Left lung (tissue), 14 donors: ENCODE results near the gene YAP1. TPM values are rescaled to one million over a fixed set of nuclear protein-coding genes. Genes with fewer than 3 reads are reported as not detected.

Experiments
- ATAC-seq: fragments of 200-7000 bp; cut with Tn5 transposase; one replicate; pipeline ENCODE4 v1.9.1; 2020; ENCODE audit warnings: moderate library complexity
- DNase-seq, 4 donors: peaks; one replicate each; pipeline ENCODE4 v3.0.0-alpha.2; 2013 to 2020
- H3K27ac ChIP-seq, 2 donors: fragments of 200-600 bp; sonication (generic) in 1 of 2; one replicate each; pipeline versions ENCODE4 v1.5.0 to v1.8.0; 2020 to 2021
- H3K27me3 ChIP-seq, 2 donors: fragments of 200-600 bp; sonication (generic) in 1 of 2; one replicate each; pipeline versions ENCODE4 v1.5.0 to v1.8.0; 2020 to 2021
- H3K36me3 ChIP-seq, 2 donors: fragments of 200-600 bp; sonication (generic) in 1 of 2; one replicate each; pipeline versions ENCODE4 v1.5.0 to v1.8.0; 2020 to 2021
- H3K4me1 ChIP-seq, 2 donors: fragments of 200-600 bp; one replicate each; pipeline ENCODE4 v1.8.0; 2021
- H3K4me3 ChIP-seq, 2 donors: fragments of 200-600 bp; sonication (generic) in 1 of 2; one replicate each; pipeline versions ENCODE4 v1.5.0 to v1.8.0; 2020 to 2021; ENCODE audit warnings: mild to moderate bottlenecking in 1 of 2
- H3K9me3 ChIP-seq, 2 donors: fragments of 200-600 bp; sonication (generic) in 1 of 2; one replicate each; pipeline versions ENCODE4 v1.5.0 to v1.8.0; 2020 to 2021
- intact Hi-C, 2 donors: fragments of 100-400 bp; cut with DNase I; formaldehyde crosslinking; loops; one replicate each; pipeline versions ENCODE4 v1.11.2 to v1.14.2; 2022
- long read RNA-seq, 12 donors: library from polyadenylated mRNA in 2 of 12; unstranded in 2 of 12; transcript quantifications; one replicate each; pipeline ENCODE4 v2.0.0 and lab custom pipeline, GENCODE V29; 2019 to 2026
- polyA plus RNA-seq, 6 donors: library from polyadenylated mRNA; unstranded; fragments of 120-200 nt; gene quantifications; one replicate each; pipeline ENCODE4 v1.2.1, GENCODE V29; 2013; ENCODE audit not compliant: insufficient read length in 6 of 6
- total RNA-seq, 2 donors: library from RNA; stranded (reverse); fragmentation: NEBNext Ultra II Directional; extraction: Animal tissue kit (Norgen Biotek cat#: 25700); gene quantifications; one replicate each; pipeline ENCODE4 v1.2.1, GENCODE V29; 2021
- TF ChIP-seq, protein P1 (sequence below), 2 donors: fragments of 200-600 bp; sonication (generic) in 1 of 2; IDR thresholded peaks; one replicate each; pipeline versions ENCODE4 v1.5.0 to v1.8.0; 2021; ENCODE audit warnings: antibody characterized with exemption in 2 of 2
- donor health status: DM: no; HTN: yes; CAD: no.
- donor health status: DM: no; HTN: no; CAD: no.

The YAP1 gene
- total RNA-seq (100 to 1,000 TPM; 105 to 165 TPM), polyA plus RNA-seq (100 to 1,000 TPM; 324 to 384 (median 336) TPM)
- long read RNA-seq, donor 1, full-length matches to known transcripts, result 37 of 148 reads
- long read RNA-seq, donor 1, partial matches to known transcripts, result 111 of 148 reads
- long read RNA-seq, donor 1, other reads (novel, unspliced or antisense), result 0 of 148 reads
- long read RNA-seq, donor 2, full-length matches to known transcripts, result 34 of 209 reads
- long read RNA-seq, donor 2, partial matches to known transcripts, result 170 of 209 reads
- long read RNA-seq, donor 2, other reads (novel, unspliced or antisense), result 5 of 209 reads
- long read RNA-seq, donor 3, full-length matches to known transcripts, result 25 of 44 reads
- long read RNA-seq, donor 3, partial matches to known transcripts, result 19 of 44 reads
- long read RNA-seq, donor 3, other reads (novel, unspliced or antisense), result 0 of 44 reads
- long read RNA-seq, donor 4, partial matches to known transcripts, result 1 of 5 reads
- long read RNA-seq, donor 4, other reads (novel, unspliced or antisense), result 4 of 5 reads
- long read RNA-seq, donor 5, full-length matches to known transcripts, result 28 of 110 reads
- long read RNA-seq, donor 5, partial matches to known transcripts, result 82 of 110 reads
- long read RNA-seq, donor 5, other reads (novel, unspliced or antisense), result 0 of 110 reads
- long read RNA-seq, donor 6, full-length matches to known transcripts, result 17 of 45 reads
- long read RNA-seq, donor 6, partial matches to known transcripts, result 28 of 45 reads
- long read RNA-seq, donor 6, other reads (novel, unspliced or antisense), result 0 of 45 reads
- long read RNA-seq, donor 7, full-length matches to known transcripts, result 15 of 15 reads
- long read RNA-seq, donor 7, partial matches to known transcripts, result 0 of 15 reads
- long read RNA-seq, donor 7, other reads (novel, unspliced or antisense), result 0 of 15 reads
- long read RNA-seq, donor 8, full-length matches to known transcripts, result 29 of 50 reads
- long read RNA-seq, donor 8, partial matches to known transcripts, result 21 of 50 reads
- long read RNA-seq, donor 8, other reads (novel, unspliced or antisense), result 0 of 50 reads
- long read RNA-seq, donor 9, result 0 reads
- long read RNA-seq, donor 10, partial matches to known transcripts, result 0 of 4 reads
- long read RNA-seq, donor 10, other reads (novel, unspliced or antisense), result 3 of 4 reads
- long read RNA-seq, donor 11, full-length matches to known transcripts, result 11 of 11 reads
- long read RNA-seq, donor 11, partial matches to known transcripts, result 0 of 11 reads
- long read RNA-seq, donor 11, other reads (novel, unspliced or antisense), result 0 of 11 reads
- long read RNA-seq, donor 12, full-length matches to known transcripts, result 24 of 56 reads
- long read RNA-seq, donor 12, partial matches to known transcripts, result 25 of 56 reads
- long read RNA-seq, donor 12, other reads (novel, unspliced or antisense), result 7 of 56 reads

DNA sequence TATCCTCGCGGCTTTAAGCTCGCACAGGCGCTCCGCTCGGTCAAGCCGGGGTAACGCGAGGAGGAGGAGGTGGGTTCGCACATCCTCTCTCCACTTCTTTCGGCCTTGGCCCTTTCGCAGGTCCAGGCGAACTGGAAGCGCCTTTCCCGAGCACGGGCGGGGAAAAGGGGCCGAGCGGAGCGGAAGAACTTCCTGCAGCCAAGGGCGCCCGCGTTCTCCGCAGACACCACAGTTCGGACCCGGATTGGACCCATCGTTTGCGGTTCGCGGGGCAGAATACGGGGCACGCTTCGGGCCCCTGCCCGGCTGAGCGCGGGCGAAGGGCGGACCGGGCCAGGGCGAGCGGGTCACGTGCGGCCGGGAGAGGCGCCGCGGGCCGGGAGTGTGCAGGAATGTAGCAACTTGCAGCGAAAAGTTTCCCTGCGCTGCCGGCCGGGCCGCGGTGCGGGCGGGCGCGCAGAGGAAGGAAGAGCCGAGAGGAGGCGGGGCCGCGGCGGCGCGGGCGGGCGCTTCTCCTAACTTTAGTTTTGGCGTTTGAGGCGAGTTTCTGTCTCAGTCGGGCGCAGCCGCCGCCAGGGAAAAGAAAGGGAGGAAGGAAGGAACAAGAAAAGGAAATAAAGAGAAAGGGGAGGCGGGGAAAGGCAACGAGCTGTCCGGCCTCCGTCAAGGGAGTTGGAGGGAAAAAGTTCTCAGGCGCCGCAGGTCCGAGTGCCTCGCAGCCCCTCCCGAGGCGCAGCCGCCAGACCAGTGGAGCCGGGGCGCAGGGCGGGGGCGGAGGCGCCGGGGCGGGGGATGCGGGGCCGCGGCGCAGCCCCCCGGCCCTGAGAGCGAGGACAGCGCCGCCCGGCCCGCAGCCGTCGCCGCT lies at the start of gene YAP1:
TSS of gene YAP1 (plus strand) at position 552 of the 865 bp plus-strand sequence. CDS start 402 bp downstream, outside the sequence.
- intact Hi-C loops, result no loop called here
- H3K4me3 ChIP-seq, result peak within 1 kb of the TSS; percentile 59 to 63

DNA sequence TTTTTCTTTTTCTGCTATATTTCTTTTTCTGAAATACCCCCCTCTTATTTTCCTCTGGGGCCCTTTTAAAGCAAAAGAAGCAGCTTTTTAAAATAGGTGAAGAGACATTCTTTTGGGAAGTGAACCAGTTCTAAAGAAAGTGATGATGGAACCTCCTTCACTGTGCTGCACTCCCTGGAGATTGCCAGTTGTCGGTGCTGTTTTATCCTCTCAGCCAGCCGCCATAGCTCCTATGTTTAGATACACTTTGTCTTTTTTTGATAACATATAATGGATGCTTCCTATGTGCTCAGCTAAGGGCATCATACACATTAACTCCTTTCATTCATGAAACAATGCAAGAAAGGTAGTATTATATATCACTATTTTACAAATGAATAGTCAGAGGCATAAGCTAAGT lies 49.0 kb upstream of the YAP1 start:
- DNase-seq (peak in 1 of 4 donors; percentile 16), ATAC-seq (peak; percentile 63)
- Histone ChIP-seq H3K27ac (no peak overlapping the region), H3K36me3 (no peaks in the 10 kb centered on the region), H3K4me1 (no peaks in the 10 kb centered on the region), H3K4me3 (no peak overlapping the region), H3K27me3 (no peaks in the 10 kb centered on the region), H3K9me3 (no peaks in the 10 kb centered on the region)
- TF ChIP-seq, protein P1, sequence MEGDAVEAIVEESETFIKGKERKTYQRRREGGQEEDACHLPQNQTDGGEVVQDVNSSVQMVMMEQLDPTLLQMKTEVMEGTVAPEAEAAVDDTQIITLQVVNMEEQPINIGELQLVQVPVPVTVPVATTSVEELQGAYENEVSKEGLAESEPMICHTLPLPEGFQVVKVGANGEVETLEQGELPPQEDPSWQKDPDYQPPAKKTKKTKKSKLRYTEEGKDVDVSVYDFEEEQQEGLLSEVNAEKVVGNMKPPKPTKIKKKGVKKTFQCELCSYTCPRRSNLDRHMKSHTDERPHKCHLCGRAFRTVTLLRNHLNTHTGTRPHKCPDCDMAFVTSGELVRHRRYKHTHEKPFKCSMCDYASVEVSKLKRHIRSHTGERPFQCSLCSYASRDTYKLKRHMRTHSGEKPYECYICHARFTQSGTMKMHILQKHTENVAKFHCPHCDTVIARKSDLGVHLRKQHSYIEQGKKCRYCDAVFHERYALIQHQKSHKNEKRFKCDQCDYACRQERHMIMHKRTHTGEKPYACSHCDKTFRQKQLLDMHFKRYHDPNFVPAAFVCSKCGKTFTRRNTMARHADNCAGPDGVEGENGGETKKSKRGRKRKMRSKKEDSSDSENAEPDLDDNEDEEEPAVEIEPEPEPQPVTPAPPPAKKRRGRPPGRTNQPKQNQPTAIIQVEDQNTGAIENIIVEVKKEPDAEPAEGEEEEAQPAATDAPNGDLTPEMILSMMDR (IDR thresholded peaks at IDR 0.05), result no peak
- intact Hi-C loops, result no loop called here

More for the DNA sequence above, at the start of gene YAP1:
- peak within 1 kb of the TSS; percentile 94 to 98 for H3K27ac ChIP-seq
- ATAC-seq, result peak; percentile 82
- H3K9me3 ChIP-seq, result no peaks in the 10 kb centered on the region
- DNase-seq, result peak; percentile 85 to 94 (median 94)
- H3K4me1 ChIP-seq, result peaks cover 9 to 23% of the 10 kb centered on the region in 2 donors
- no peaks in the 10 kb centered on the region for H3K36me3 ChIP-seq
- TF ChIP-seq, protein P1 (IDR thresholded peaks at IDR 0.05), result no peak
- H3K27me3 ChIP-seq, result peaks cover 0 to 68% of the 10 kb centered on the region in 2 donors

DNA sequence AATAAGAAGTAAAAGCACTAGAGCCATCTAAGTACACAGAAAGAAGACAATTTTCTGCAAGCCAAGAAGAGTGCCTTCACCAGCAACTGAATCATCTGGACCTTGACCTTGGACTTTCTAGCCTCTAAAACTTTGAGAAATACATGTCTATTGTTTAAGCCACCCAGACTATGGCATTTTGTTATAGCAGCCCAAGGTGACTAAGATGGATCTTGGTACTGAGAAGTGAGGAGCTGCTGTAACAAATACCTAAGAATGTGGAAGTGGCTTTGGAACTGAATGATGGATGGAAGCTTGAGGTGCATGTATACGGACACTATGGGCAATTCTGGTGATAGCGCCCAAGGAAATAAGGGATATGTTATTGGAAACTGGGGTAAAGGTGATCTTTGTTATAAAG lies 48.1 kb upstream of the YAP1 start:
- ATAC-seq (no peak), DNase-seq (no peak)
- Histone ChIP-seq H3K27me3 (no peaks in the 10 kb centered on the region), H3K4me1 (no peaks in the 10 kb centered on the region), H3K36me3 (no peaks in the 10 kb centered on the region), H3K27ac (no peak overlapping the region), H3K9me3 (no peaks in the 10 kb centered on the region), H3K4me3 (no peak overlapping the region)
- intact Hi-C loops, result no loop called here
- TF ChIP-seq, protein P1 (IDR thresholded peaks at IDR 0.05), result no peak

DNA sequence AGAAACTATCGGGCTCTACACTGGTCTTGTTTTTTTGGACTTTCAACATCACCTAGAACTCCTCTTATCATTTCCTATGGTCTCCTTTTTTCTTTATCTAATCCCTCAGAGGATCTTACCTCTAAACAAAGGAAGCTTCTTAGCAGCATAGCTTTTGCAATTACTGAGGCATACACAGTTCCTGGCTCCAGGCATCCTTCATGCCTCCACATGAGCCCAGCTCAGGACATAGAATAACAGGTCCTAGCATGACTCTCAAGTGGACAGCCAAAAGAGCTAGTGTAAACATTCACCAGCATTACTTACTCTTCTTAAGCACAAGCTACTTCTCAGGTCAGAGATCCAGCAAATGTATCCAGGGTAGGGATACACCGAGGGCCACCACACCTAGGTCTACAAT lies 45.9 kb upstream of the YAP1 start:
- Histone ChIP-seq H3K4me1 (no peaks in the 10 kb centered on the region), H3K36me3 (no peaks in the 10 kb centered on the region), H3K4me3 (no peak overlapping the region), H3K27ac (no peak overlapping the region), H3K9me3 (no peaks in the 10 kb centered on the region), H3K27me3 (no peaks in the 10 kb centered on the region)
- intact Hi-C loops, result no loop called here
- TF ChIP-seq, protein P1 (IDR thresholded peaks at IDR 0.05), result no peak
- ATAC-seq (peak; percentile 50), DNase-seq (no peak)
